GM19467 (cell line): Measurements from ENCODE around the gene BARX2.

Experiments
- ATAC-seq: cut with Tn5 transposase; IDR thresholded peaks from one replicate; pipeline ENCODE4 v1.9.1; 2021; ENCODE audit warnings: mild to moderate bottlenecking, moderate library complexity; ENCODE audit not compliant: unreplicated experiment

The BARX2 gene

GRCh38 chr11:129435499-129436245, 60.0 kb downstream of the BARX2 start:
- no peak for ATAC-seq

- ATAC-seq, result no peak
Observed at GRCh38 chr11:129436573-129436972, 60.9 kb downstream of the BARX2 start.

GRCh38 chr11:129440028-129440713, 64.5 kb downstream of the BARX2 start:
- no peak for ATAC-seq

GRCh38 chr11:129442171-129442570, 66.5 kb downstream of the BARX2 start:
- no peak for ATAC-seq

GRCh38 chr11:129443276-129443675, 67.6 kb downstream of the BARX2 start:
- no peak for ATAC-seq

GRCh38 chr11:129444274-129444673, 68.6 kb downstream of the BARX2 start:
- ATAC-seq, result no peak

- no peak for ATAC-seq
Observed at GRCh38 chr11:129445226-129445625, 69.6 kb downstream of the BARX2 start.

GRCh38 chr11:129446572-129446971, 70.9 kb downstream of the BARX2 start:
- ATAC-seq, result no peak

GRCh38 chr11:129447654-129448239, 72.1 kb downstream of the BARX2 start:
- ATAC-seq, result no peak

- ATAC-seq, result no peak
Observed at GRCh38 chr11:129451524-129451923, 75.9 kb downstream of the BARX2 start.

- ATAC-seq, result no peak
Observed at GRCh38 chr11:129453293-129453721, 77.7 kb downstream of the BARX2 start.

GRCh38 chr11:129455101-129455500, 79.5 kb downstream of the BARX2 start:
- no peak for ATAC-seq

GRCh38 chr11:129455756-129456655, 80.4 kb downstream of the BARX2 start:
- no peak for ATAC-seq

GRCh38 chr11:129457321-129457720, 81.7 kb downstream of the BARX2 start:
- ATAC-seq, result no peak

- no peak for ATAC-seq
Observed at GRCh38 chr11:129458278-129458677, 82.6 kb downstream of the BARX2 start.

GRCh38 chr11:129458756-129459535, 83.3 kb downstream of the BARX2 start:
- ATAC-seq, result no peak

- no peak for ATAC-seq
Observed at GRCh38 chr11:129460714-129461113, 85.1 kb downstream of the BARX2 start.

- ATAC-seq, result no peak
Observed at GRCh38 chr11:129484068-129484467, 108.4 kb downstream of the BARX2 start.

- ATAC-seq, result no peak
Observed at GRCh38 chr11:129489249-129489648, 113.6 kb downstream of the BARX2 start.

- no peak for ATAC-seq
Observed at GRCh38 chr11:129490004-129490403, 114.4 kb downstream of the BARX2 start.
